HG03135 (cell line): Measurements from ENCODE around the gene RFX2.

Experiments used
- ATAC-seq: cut with Tn5 transposase; IDR thresholded peaks from one replicate; pipeline ENCODE4 v1.9.1; 2021; ENCODE audit warnings: mild to moderate bottlenecking, moderate library complexity; ENCODE audit not compliant: unreplicated experiment

The RFX2 gene

GRCh38 chr19:5959260-5960004 lies 150.9 kb downstream of the RFX2 start:
- no peak for ATAC-seq

GRCh38 chr19:5958851-5959122 lies 151.5 kb downstream of the RFX2 start:
- no peak for ATAC-seq

- no peak for ATAC-seq
These were observed 152.0 kb downstream of the RFX2 start for GRCh38 chr19:5958074-5958850.

GRCh38 chr19:5957170-5957569 lies 153.1 kb downstream of the RFX2 start:
- no peak for ATAC-seq

- ATAC-seq = no peak
These were observed 153.6 kb downstream of the RFX2 start for GRCh38 chr19:5956728-5957127.

GRCh38 chr19:5956323-5956722 lies 154.0 kb downstream of the RFX2 start:
- no peak for ATAC-seq

- ATAC-seq = no peak
These were observed 154.7 kb downstream of the RFX2 start for GRCh38 chr19:5955636-5955935.

- ATAC-seq = no peak
These were observed 156.0 kb downstream of the RFX2 start for GRCh38 chr19:5954293-5954692.

- no peak for ATAC-seq
These were observed 156.6 kb downstream of the RFX2 start for GRCh38 chr19:5953680-5954213.

- ATAC-seq = no peak
These were observed 157.2 kb downstream of the RFX2 start for GRCh38 chr19:5953030-5953589.

- no peak for ATAC-seq
These were observed 157.9 kb downstream of the RFX2 start for GRCh38 chr19:5952193-5953029.

- ATAC-seq = no peak
These were observed 158.9 kb downstream of the RFX2 start for GRCh38 chr19:5951338-5951861.

- ATAC-seq = no peak
These were observed 159.6 kb downstream of the RFX2 start for GRCh38 chr19:5950741-5951140.

GRCh38 chr19:5949792-5950305 lies 160.5 kb downstream of the RFX2 start:
- ATAC-seq = no peak

GRCh38 chr19:5948752-5949564 lies 161.3 kb downstream of the RFX2 start:
- ATAC-seq = no peak

- ATAC-seq = no peak
These were observed 162.9 kb downstream of the RFX2 start for GRCh38 chr19:5947435-5947834.

- no peak for ATAC-seq
These were observed 166.7 kb downstream of the RFX2 start for GRCh38 chr19:5943623-5944022.
